ENCODE measurements around the gene TTBK1. TPM values are rescaled to one million over a fixed set of nuclear protein-coding genes. Genes with fewer than 3 reads are reported as not detected.

The TTBK1 gene
- total and polyA plus RNA-seq, 8 donors: 0.05 to 0.37 (median 0.14) TPM; not detected in 3

DNA sequence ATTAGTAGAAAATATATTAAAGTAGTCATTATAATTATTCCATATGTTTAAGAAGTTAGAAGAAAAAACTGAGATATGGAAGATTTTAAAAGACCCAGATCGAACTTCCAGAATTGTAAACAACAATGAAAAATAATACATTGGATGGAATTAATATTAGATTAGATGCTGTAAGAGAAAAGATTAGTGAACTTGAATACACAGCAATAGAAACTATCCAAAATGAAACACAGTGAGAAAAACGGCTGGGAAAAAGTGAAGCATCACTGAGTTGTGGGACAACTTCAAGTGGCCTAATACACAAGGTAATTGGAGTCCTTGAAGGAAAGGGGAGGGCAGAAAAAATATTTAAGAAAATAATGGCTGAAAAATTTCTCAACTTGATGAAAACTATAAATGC lies 4.2 kb upstream of the TTBK1 start:
- TF ChIP-seq, protein P1, sequence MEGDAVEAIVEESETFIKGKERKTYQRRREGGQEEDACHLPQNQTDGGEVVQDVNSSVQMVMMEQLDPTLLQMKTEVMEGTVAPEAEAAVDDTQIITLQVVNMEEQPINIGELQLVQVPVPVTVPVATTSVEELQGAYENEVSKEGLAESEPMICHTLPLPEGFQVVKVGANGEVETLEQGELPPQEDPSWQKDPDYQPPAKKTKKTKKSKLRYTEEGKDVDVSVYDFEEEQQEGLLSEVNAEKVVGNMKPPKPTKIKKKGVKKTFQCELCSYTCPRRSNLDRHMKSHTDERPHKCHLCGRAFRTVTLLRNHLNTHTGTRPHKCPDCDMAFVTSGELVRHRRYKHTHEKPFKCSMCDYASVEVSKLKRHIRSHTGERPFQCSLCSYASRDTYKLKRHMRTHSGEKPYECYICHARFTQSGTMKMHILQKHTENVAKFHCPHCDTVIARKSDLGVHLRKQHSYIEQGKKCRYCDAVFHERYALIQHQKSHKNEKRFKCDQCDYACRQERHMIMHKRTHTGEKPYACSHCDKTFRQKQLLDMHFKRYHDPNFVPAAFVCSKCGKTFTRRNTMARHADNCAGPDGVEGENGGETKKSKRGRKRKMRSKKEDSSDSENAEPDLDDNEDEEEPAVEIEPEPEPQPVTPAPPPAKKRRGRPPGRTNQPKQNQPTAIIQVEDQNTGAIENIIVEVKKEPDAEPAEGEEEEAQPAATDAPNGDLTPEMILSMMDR (IDR thresholded peaks at IDR 0.05): no peak
- H3K4me1 ChIP-seq: peaks cover 0 to 6% (median 2%) of the 10 kb centered on the region in 4 donors
- peaks cover 2 to 65% (median 33%) of the 10 kb centered on the region in 3 donors for H3K27me3 ChIP-seq

DNA sequence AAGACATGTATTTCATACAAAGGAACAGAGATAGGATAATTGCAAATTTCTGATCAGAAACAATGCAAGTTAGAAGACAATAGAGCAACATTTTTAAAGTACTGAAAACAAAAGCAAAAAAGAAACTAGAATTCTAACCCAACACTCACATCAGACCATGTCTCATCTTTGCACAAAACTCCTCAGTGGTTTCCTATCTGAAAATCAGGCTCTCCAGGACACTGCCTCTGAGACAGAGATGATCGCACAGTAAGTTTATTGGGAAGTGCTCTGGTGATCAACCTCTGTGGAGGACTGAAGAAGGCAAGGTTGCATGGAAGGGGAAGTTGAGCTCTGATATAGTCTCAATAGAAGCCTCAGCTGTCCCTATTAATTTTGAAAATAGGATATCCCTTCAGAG lies 2.3 kb upstream of the TTBK1 start:
- intact Hi-C loops (cut with DNase I; ENCODE audit: low total_unique reads): no loop called here
- Histone ChIP-seq H3K27ac (no peak overlapping the region), H3K9me3 (peaks cover 0 to 7% (median 2%) of the 10 kb centered on the region in 4 donors), H3K36me3 (no peaks in the 10 kb centered on the region), H3K27me3 (peaks cover 6 to 73% (median 47%) of the 10 kb centered on the region in 3 donors), H3K4me3 (no peak overlapping the region), H3K4me1 (peaks cover 0 to 6% (median 2%) of the 10 kb centered on the region in 4 donors)
- DNase-seq: no peak
- 69 to 95% (median 85%) methylated on average over 1 of the region's 1 CpG for WGBS, 5 donors
- TF ChIP-seq POLR2A (IDR thresholded peaks at IDR 0.05) (no peak), EP300 (IDR thresholded peaks at IDR 0.05) (no peak), POLR2AphosphoS5 (IDR thresholded peaks at IDR 0.05) (no peak)
- TF ChIP-seq, protein P1 (IDR thresholded peaks at IDR 0.05): no peak

More for the DNA sequence above, 4.2 kb upstream of the TTBK1 start:
- Histone ChIP-seq H3K4me3 (no peak overlapping the region), H3K9me3 (peaks cover 0 to 7% (median 2%) of the 10 kb centered on the region in 4 donors), H3K27ac (no peak overlapping the region), H3K36me3 (no peaks in the 10 kb centered on the region)
- WGBS, 5 donors: 71 to 80% (median 76%) methylated on average over 2 of the region's 2 CpGs
- intact Hi-C loops (cut with DNase I; ENCODE audit: low total_unique reads): no loop called here
- no peak for DNase-seq

DNA sequence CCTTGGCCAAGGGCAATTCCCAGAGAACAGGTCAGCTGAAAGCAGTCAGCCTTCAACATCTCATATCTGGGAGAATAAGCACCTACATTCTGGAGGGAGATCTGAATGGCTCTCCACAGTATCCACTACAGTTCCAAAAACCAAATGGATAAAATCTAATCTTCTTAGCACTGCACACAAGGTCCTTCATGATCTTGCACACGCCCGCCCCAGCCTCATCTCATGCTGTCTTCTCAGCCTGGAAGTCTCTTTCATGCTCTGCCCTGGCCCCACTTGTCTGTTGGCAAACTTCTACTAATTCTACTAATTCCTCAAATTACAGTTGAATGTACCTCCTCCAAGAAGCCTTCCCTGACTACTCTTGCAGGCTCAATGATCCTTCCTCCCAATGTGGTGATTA lies 1.8 kb upstream of the TTBK1 start:
- peaks cover 6 to 78% (median 47%) of the 10 kb centered on the region in 3 donors for H3K27me3 ChIP-seq
- TF ChIP-seq POLR2AphosphoS5 (IDR thresholded peaks at IDR 0.05) (no peak), EP300 (IDR thresholded peaks at IDR 0.05) (no peak)
- 75 to 96% (median 94%) methylated on average over 2 of the region's 2 CpGs for WGBS, 5 donors

DNA sequence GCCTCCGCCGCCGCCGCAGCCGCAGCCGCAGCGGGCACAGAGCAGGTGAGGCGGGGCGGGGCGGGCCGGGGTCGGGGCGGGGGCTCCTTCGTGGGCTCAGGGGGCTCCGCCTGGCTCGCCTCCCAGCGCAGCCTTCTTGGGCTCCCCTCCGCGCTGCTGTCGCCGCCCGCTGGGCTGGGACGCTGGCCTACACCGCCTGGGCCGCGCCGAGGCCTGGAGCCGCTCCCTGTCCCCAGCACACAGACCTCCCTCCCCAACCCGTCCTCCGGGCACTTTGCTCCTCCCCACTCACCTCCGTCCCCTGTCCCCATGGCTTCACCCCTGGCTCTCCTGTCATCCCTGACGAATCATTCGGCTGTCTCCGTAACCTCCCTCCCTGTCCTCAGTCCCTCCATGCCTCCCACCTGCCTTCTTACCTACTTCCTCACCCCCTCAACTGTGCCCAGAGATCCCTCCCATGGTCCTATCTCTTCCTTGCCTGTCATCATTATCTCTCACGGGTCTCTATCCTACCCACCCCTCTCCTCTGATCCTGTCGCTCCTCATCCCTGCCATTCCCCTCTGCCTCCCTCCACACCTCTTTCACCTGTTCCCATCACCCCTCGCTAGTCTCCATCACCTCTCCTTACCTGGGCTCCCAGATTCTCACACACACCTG lies 512 bp downstream of the TTBK1 start:
- Histone ChIP-seq H3K4me1 (peaks cover 10 to 22% (median 19%) of the 10 kb centered on the region in 4 donors), H3K4me3 (no peak overlapping the region), H3K36me3 (no peaks in the 10 kb centered on the region), H3K9me3 (peaks cover 0 to 7% (median 2%) of the 10 kb centered on the region in 4 donors), H3K27ac (no peak overlapping the region), H3K27me3 (peaks cover 6 to 81% (median 47%) of the 10 kb centered on the region in 3 donors)
- no peak for DNase-seq
- WGBS, 5 donors: 17 to 39% (median 27%) methylated on average over 14 to 37 of the region's 37 CpGs
- intact Hi-C loops (cut with DNase I; ENCODE audit: low total_unique reads): no loop called here
- TF ChIP-seq, protein P1 (IDR thresholded peaks at IDR 0.05): no peak
- TF ChIP-seq POLR2A (IDR thresholded peaks at IDR 0.05): no peak

More for the DNA sequence above, 1.8 kb upstream of the TTBK1 start:
- DNase-seq: no peak
- Histone ChIP-seq H3K9me3 (peaks cover 0 to 7% (median 2%) of the 10 kb centered on the region in 4 donors), H3K36me3 (no peaks in the 10 kb centered on the region), H3K27ac (no peak overlapping the region), H3K4me3 (no peak overlapping the region), H3K4me1 (peaks cover 3 to 9% (median 4%) of the 10 kb centered on the region in 4 donors)
- intact Hi-C loops (cut with DNase I; ENCODE audit: low total_unique reads): no loop called here
